ENCODE results near the gene STXBP6.

GRCh38 chr14:24785698-24786097 lies 264.2 kb downstream of the STXBP6 start:
- TF ChIP-seq CTCF (IDR thresholded peaks at IDR 0.05; ENCODE audit: insufficient read depth, low read depth, low read length) (no peak), EZH2 (IDR thresholded peaks at IDR 0.05; ENCODE audit: insufficient read depth, low read length) (no peak)

Data from astrocyte (in vitro differentiated cells and primary cell).